Mesothelial cell of epicardium (in vitro differentiated cells): ENCODE results near the gene CCT2. TPM values are rescaled to one million over a fixed set of nuclear protein-coding genes. Genes with fewer than 3 reads are reported as not detected.

Source experiments
- DNase-seq, 2 experiments: peaks; one replicate each; pipeline ENCODE4 v3.0.0; 2021; ENCODE audit warnings: low spot score in 2 of 2; ENCODE audit not compliant: unreplicated experiment in 2 of 2
- H3K27ac Mint-ChIP-seq: 2 replicates; pipeline ENCODE4 v1.8.0; 2021; ENCODE audit warnings: mixed read lengths
- H3K27me3 Mint-ChIP-seq: 2 replicates; pipeline ENCODE4 v1.8.0; 2021; ENCODE audit warnings: low read depth, mixed read lengths
- H3K36me3 Mint-ChIP-seq: 2 replicates; pipeline ENCODE4 v1.8.0; 2021; ENCODE audit warnings: mixed read lengths
- H3K4me1 Mint-ChIP-seq: 2 replicates; pipeline ENCODE4 v1.8.0; 2021; ENCODE audit warnings: mixed read lengths
- H3K4me3 Mint-ChIP-seq: 2 replicates; pipeline ENCODE4 v1.8.0; 2021; ENCODE audit warnings: mild to moderate bottlenecking, moderate library complexity, mixed read lengths
- H3K9me3 Mint-ChIP-seq: 2 replicates; pipeline ENCODE4 v1.8.0; 2021; ENCODE audit warnings: mixed read lengths
- total RNA-seq: library from RNA; stranded (reverse); gene quantifications from 3 replicates; pipeline ENCODE4 v1.2.1, GENCODE V29; 2021
- TF ChIP-seq, protein P1 (sequence below): fragments of 200-600 bp; sonication (generic); IDR thresholded peaks from one replicate; pipeline ENCODE4 v1.5.0; 2021; ENCODE audit warnings: antibody characterized with exemption; ENCODE audit not compliant: unreplicated experiment

CCT2 gene
- total RNA-seq, 1 donor from 2014 or later, result 215 TPM

DNA sequence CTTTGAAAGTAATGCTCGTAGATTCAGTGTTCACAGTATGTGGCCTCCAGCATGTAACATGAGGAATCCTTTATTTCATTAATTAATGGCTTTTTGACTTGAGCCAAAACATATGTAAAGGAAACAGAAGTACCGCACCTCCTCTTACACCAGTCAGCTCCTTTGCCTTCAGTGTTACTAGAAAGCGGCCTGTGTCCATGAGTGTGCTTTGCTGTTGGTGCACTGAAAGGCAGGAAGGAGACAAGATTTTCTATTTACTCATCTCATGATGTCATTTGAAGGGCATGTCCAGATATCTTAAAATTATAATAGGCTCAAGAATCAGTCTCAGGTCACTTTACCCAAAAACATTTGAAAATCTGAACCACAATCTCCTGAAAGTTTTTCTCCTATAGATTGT, 9.9 kb upstream of the CCT2 start:
- DNase-seq, result no peak
- Mint-ChIP-seq H3K27me3 (no peaks in the 10 kb centered on the region), H3K9me3 (no peaks in the 10 kb centered on the region), H3K27ac (no peak overlapping the region), H3K4me1 (no peaks in the 10 kb centered on the region), H3K36me3 (peaks cover 24% of the 10 kb centered on the region), H3K4me3 (no peak overlapping the region)
- TF ChIP-seq, protein P1, sequence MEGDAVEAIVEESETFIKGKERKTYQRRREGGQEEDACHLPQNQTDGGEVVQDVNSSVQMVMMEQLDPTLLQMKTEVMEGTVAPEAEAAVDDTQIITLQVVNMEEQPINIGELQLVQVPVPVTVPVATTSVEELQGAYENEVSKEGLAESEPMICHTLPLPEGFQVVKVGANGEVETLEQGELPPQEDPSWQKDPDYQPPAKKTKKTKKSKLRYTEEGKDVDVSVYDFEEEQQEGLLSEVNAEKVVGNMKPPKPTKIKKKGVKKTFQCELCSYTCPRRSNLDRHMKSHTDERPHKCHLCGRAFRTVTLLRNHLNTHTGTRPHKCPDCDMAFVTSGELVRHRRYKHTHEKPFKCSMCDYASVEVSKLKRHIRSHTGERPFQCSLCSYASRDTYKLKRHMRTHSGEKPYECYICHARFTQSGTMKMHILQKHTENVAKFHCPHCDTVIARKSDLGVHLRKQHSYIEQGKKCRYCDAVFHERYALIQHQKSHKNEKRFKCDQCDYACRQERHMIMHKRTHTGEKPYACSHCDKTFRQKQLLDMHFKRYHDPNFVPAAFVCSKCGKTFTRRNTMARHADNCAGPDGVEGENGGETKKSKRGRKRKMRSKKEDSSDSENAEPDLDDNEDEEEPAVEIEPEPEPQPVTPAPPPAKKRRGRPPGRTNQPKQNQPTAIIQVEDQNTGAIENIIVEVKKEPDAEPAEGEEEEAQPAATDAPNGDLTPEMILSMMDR, result no peak

DNA sequence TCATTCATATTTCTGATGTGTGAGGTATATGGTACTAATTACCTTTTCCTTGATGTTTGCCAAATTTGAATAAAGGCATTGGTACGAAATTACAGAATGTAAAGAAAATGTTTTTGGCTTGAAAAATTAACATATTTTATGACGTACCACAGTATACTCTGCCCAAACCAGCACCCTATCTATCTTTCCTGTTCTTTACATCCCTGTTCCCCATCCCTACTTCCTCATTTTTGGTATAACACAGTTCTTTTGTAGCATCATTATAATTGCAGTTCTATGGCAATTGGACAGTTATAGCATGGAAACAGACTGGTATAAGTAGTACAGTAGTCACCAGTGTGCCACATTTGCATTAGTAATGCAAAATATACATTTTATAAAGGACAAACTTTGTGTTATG, 7.0 kb upstream of the CCT2 start:
- no peak overlapping the region for H3K4me3 Mint-ChIP-seq

DNA sequence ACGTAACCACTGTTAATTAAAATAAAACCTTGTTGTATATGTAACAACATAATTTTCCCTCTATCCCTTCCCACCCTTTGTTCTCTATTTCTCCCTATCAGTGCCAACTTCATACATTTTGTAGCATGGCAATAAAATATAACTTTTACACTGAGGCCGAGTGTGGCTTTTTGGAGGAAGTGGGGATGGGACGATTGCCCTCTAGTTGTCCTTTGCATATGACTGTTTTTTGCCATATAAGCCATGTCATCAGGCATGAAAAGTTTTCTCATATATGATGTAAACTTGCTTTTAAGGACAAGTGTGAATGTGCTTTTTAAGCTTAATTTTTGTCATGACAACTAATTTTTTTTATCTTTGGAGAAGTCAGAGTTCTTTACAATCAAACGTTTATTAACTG, 6.2 kb upstream of the CCT2 start:
- DNase-seq, result no peak
- H3K27me3 Mint-ChIP-seq, result no peaks in the 10 kb centered on the region
- H3K4me3 Mint-ChIP-seq, result no peak overlapping the region
- H3K27ac Mint-ChIP-seq, result no peak overlapping the region
- no peaks in the 10 kb centered on the region for H3K9me3 Mint-ChIP-seq
- H3K4me1 Mint-ChIP-seq, result no peaks in the 10 kb centered on the region
- H3K36me3 Mint-ChIP-seq, result peaks cover 9% of the 10 kb centered on the region
- TF ChIP-seq, protein P1, result no peak

More for the DNA sequence above, 7.0 kb upstream of the CCT2 start:
- peaks cover 12% of the 10 kb centered on the region for H3K36me3 Mint-ChIP-seq
- no peak for DNase-seq
- no peaks in the 10 kb centered on the region for H3K27me3 Mint-ChIP-seq
- no peaks in the 10 kb centered on the region for H3K4me1 Mint-ChIP-seq
- H3K9me3 Mint-ChIP-seq, result no peaks in the 10 kb centered on the region
- TF ChIP-seq, protein P1, result no peak
- no peak overlapping the region for H3K27ac Mint-ChIP-seq

DNA sequence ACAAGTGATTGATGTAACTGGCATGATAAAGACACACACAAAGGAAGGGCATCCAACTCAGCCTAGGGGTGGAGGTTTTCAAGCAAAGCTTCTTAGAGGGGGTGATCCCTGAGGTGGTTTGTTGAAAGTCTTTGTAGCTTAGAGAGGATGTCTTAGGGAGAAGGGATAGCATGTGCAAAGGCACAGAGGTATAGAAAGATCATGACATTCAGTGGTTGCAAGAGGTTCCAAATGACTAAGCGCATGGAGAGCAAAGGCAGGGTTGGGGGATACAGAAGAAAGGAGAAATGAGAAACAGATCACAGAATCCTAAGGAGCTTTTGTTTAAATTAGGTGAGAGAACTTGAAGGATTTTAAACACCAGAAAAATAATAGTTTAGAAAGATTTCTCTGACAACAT, 5.2 kb upstream of the CCT2 start:
- Mint-ChIP-seq H3K36me3 (no peaks in the 10 kb centered on the region), H3K27ac (no peak overlapping the region), H3K9me3 (no peaks in the 10 kb centered on the region), H3K27me3 (no peaks in the 10 kb centered on the region), H3K4me3 (no peak overlapping the region), H3K4me1 (no peaks in the 10 kb centered on the region)
- no peak for DNase-seq
- TF ChIP-seq, protein P1, result no peak

DNA sequence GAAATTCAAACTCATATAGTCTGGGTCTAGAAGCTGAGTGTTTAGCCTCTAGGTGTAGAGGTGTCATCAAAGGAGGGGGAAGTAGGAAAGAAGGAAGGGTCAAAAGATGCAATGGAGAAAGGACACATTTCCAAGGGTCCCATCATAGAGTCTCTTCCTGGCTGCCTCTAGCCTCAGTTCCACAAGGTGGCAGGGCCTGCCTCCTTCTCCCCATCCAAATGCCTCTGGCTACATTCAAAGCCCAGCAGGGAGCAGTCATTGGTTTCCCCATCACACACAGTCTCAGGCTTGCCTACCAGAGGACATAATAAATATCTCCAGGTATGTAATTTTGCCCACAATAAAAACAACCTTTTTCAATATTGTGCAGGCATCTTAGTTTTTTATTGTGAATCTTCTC, 2.1 kb upstream of the CCT2 start:
- TF ChIP-seq, protein P1, result no peak
- Mint-ChIP-seq H3K27ac (peak overlapping the region; percentile 53), H3K4me1 (peaks cover 8% of the 10 kb centered on the region), H3K27me3 (no peaks in the 10 kb centered on the region), H3K9me3 (no peaks in the 10 kb centered on the region), H3K36me3 (peaks cover 4% of the 10 kb centered on the region), H3K4me3 (no peak overlapping the region)
- DNase-seq, result no peak

DNA sequence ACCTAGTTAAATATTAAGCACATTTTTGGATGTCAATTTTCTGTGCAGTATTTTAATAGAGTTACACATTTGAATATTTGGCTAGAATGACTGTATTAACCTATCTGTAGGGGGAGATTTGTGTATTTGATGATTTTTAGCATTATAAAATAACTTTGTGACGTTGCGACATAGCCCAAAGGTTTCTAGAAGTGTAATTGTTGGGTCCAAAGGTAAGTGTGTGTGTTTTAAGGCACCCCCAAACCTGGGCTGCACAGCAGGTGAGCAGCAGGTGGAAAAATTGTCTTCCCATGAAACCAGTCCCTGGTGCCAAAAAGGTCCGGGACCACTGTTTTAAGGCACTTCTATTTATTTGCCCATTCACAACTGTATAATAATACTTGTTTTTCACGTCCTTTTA, 3.3 kb downstream of the CCT2 start:
- Mint-ChIP-seq H3K36me3 (peaks cover 34% of the 10 kb centered on the region), H3K4me3 (no peak overlapping the region), H3K27me3 (no peaks in the 10 kb centered on the region), H3K27ac (no peak overlapping the region), H3K9me3 (no peaks in the 10 kb centered on the region), H3K4me1 (peaks cover 8% of the 10 kb centered on the region)
- TF ChIP-seq, protein P1, result no peak
- DNase-seq, result no peak
